ENCODE results near the gene ARHGEF7.

DNA sequence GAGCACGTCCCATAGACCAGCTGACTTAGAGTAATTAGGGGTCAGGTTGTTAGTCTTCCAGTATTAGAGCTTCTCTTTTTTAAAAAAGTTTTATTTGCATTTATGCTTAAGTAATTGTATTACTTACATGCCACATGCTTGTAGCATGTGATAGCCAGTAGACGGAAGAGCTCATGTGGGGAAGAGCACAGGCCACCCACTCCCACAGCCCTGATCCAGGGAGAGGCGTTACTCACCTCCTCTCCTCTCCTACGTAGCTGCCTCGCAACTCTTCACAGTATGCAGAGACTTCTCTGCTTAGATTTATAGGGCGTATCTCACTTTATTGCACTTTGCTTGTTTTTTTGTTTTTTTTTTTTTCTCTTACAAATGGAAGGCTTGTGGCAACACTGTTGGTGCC is 110.1 kb downstream of the ARHGEF7 start:
- TF ChIP-seq POLR2A (IDR thresholded peaks at IDR 0.05): no peak
- TF ChIP-seq, protein P1, sequence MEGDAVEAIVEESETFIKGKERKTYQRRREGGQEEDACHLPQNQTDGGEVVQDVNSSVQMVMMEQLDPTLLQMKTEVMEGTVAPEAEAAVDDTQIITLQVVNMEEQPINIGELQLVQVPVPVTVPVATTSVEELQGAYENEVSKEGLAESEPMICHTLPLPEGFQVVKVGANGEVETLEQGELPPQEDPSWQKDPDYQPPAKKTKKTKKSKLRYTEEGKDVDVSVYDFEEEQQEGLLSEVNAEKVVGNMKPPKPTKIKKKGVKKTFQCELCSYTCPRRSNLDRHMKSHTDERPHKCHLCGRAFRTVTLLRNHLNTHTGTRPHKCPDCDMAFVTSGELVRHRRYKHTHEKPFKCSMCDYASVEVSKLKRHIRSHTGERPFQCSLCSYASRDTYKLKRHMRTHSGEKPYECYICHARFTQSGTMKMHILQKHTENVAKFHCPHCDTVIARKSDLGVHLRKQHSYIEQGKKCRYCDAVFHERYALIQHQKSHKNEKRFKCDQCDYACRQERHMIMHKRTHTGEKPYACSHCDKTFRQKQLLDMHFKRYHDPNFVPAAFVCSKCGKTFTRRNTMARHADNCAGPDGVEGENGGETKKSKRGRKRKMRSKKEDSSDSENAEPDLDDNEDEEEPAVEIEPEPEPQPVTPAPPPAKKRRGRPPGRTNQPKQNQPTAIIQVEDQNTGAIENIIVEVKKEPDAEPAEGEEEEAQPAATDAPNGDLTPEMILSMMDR (IDR thresholded peaks at IDR 0.05): no peak
- TF ChIP-seq POLR2AphosphoS5 (IDR thresholded peaks at IDR 0.05; ENCODE audit: insufficient read depth in 1 of 2, low read depth in 1 of 2): no peak

All from vagina (tissue), 2 donors.